Caco-2 (cell line): ENCODE results near the gene NMNAT2. TPM values are rescaled to one million over a fixed set of nuclear protein-coding genes. Genes with fewer than 3 reads are reported as not detected.

ENCODE experiments used
- BruUV-seq: library from RNA; stranded (reverse); fragments of 400-500 nt; replicated peaks from 2 replicates; lab custom pipeline; 2021; lab: Mats Ljungman, UMichigan
- CTCF ChIA-PET: fragments of 300-600 bp; sonication (Branson Sonifier 250); formaldehyde crosslinking; loops from one replicate; lab custom pipeline; 2022; ENCODE audit warnings: antibody characterized with exemption; lab: Charles Lee
- POLR2A ChIA-PET: fragments of 300-600 bp; sonication (Branson Sonifier 250); formaldehyde crosslinking; loops from one replicate; lab custom pipeline; 2022; ENCODE audit warnings: antibody characterized with exemption; lab: Charles Lee
- DNase-seq, 2 experiments: peaks; one replicate each; pipeline versions ENCODE4 v3.0.0 to v3.0.0-alpha.2; 2020 to 2022
- H3K27me3 ChIP-seq: replicated peaks from 2 replicates; pipeline ENCODE4 v1.6.0; 2011; ENCODE audit warnings: low read length; ENCODE audit not compliant: control insufficient read depth, insufficient read depth
- H3K36me3 ChIP-seq: 2 replicates; pipeline ENCODE4 v1.5.1; 2011; ENCODE audit warnings: low read length; ENCODE audit not compliant: control insufficient read depth, insufficient read depth
- H3K4me1 ChIP-seq: fragments of 250-450 bp; sonication (Bioruptor Pico); 2 replicates; pipeline ENCODE4 v1.5.1; 2020; ENCODE audit warnings: mild to moderate bottlenecking
- H3K4me3 ChIP-seq: 2 replicates; pipeline ENCODE4 v1.5.1; 2011; ENCODE audit warnings: low read depth, mild to moderate bottlenecking, control low read depth, low read length
- H3K9me3 ChIP-seq: fragments of 250-450 bp; sonication (Bioruptor Pico); 2 replicates; pipeline ENCODE4 v1.5.1; 2020; ENCODE audit warnings: mild to moderate bottlenecking, moderate library complexity
- H3K27ac Mint-ChIP-seq: one replicate; pipeline ENCODE4 v1.8.0; 2022; ENCODE audit warnings: mixed read lengths; ENCODE audit not compliant: unreplicated experiment
- H3K27me3 Mint-ChIP-seq: one replicate; pipeline ENCODE4 v1.8.0; 2022; ENCODE audit warnings: mixed read lengths; ENCODE audit not compliant: insufficient read depth, unreplicated experiment
- H3K36me3 Mint-ChIP-seq: one replicate; pipeline ENCODE4 v1.8.0; 2022; ENCODE audit warnings: mild to moderate bottlenecking, mixed read lengths; ENCODE audit not compliant: insufficient read depth, unreplicated experiment
- H3K4me1 Mint-ChIP-seq: one replicate; pipeline ENCODE4 v1.8.0; 2022; ENCODE audit warnings: low read depth, mixed read lengths; ENCODE audit not compliant: unreplicated experiment
- H3K4me3 Mint-ChIP-seq: one replicate; pipeline ENCODE4 v1.8.0; 2022; ENCODE audit warnings: mild to moderate bottlenecking, moderate library complexity, mixed read lengths; ENCODE audit not compliant: unreplicated experiment
- H3K9me3 Mint-ChIP-seq: one replicate; pipeline ENCODE4 v1.8.0; 2022; ENCODE audit warnings: mixed read lengths; ENCODE audit not compliant: unreplicated experiment
- CTCF ChIP-seq, 2 experiments: fragments of 200-600 bp in 1 of 2; IDR thresholded peaks; 1 replicate in 1 of 2; 2 replicates in 1 of 2; pipeline versions ENCODE4 v1.5.1 to v1.8.0; 2011 to 2022; ENCODE audit warnings: antibody characterized with exemption in 1 of 2, control low read depth in 1 of 2, inconsistent platforms in 1 of 2, low read depth in 1 of 2, low read length in 1 of 2, mild to moderate bottlenecking in 1 of 2, moderate library complexity in 1 of 2; ENCODE audit not compliant: insufficient read depth in 1 of 2, severe bottlenecking in 1 of 2, unreplicated experiment in 1 of 2
- intact Hi-C: fragments of 100-400 bp; cut with micrococcal nuclease; formaldehyde crosslinking; loops from one replicate; pipeline ENCODE4 v1.10.0; 2022; ENCODE audit not compliant: unreplicated experiment
- total RNA-seq: library from RNA; stranded (reverse); gene quantifications from 2 replicates; pipeline ENCODE4 v1.2.3, GENCODE V29; 2022

Gene NMNAT2
- total RNA-seq, 1 experiment from 2014 or later, result 16.4 TPM

DNA sequence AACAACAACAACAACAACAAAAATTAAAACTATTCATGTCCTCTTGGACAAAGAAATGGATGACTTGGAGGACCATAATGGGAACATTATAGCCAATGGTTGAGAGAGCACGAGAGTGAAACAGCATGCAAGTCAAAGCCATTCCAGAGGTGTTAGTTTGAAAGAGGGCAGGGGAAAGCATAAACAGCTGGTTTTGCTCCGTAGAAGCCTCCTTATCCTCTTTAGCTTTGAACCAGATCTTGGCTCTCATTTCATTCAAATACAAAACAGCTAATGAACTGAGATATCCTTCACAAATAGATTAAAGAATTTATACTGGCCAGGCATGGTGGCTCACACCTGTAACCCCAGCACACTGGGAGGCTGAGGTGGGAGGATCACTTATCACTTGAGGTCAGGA, 45.4 kb upstream of the NMNAT2 start:
- intact Hi-C loops, result no loop called here

GRCh38 chr1:183461350-183461749, 43.2 kb upstream of the NMNAT2 start:
- Mint-ChIP-seq H3K27ac (peak overlapping the region; percentile 86), H3K9me3 (peaks cover 10% of the 10 kb centered on the region), H3K27me3 (no peaks in the 10 kb centered on the region), H3K4me1 (peaks cover 21% of the 10 kb centered on the region), H3K36me3 (peaks cover 7% of the 10 kb centered on the region), H3K4me3 (peak overlapping the region; percentile 32)
- no peaks in the 10 kb centered on the region for H3K27me3 ChIP-seq
- no peak overlapping the region for H3K4me3 ChIP-seq
- intact Hi-C loops, result no loop called here
- H3K36me3 ChIP-seq, result no peaks in the 10 kb centered on the region
- no TSS peak for BruUV-seq
- peaks cover 14% of the 10 kb centered on the region for H3K9me3 ChIP-seq
- DNase-seq, result peak; percentile 66 to 84
- ChIA-PET POLR2A (no interaction called here), CTCF (no interaction called here)
- TF ChIP-seq CTCF (IDR thresholded peaks at IDR 0.05; ENCODE audit: insufficient read depth in 1 of 2, low read depth in 1 of 2, low read length in 1 of 2, severe bottlenecking in 1 of 2, unreplicated experiment in 1 of 2), result no peak
- H3K4me1 ChIP-seq, result peaks cover 26% of the 10 kb centered on the region

More for the DNA sequence above, 45.4 kb upstream of the NMNAT2 start:
- Mint-ChIP-seq H3K27ac (no peak overlapping the region), H3K4me3 (no peak overlapping the region), H3K9me3 (peaks cover 10% of the 10 kb centered on the region), H3K36me3 (peaks cover 7% of the 10 kb centered on the region), H3K27me3 (no peaks in the 10 kb centered on the region), H3K4me1 (peaks cover 29% of the 10 kb centered on the region)
- Histone ChIP-seq H3K4me1 (peaks cover 39% of the 10 kb centered on the region), H3K9me3 (peaks cover 14% of the 10 kb centered on the region; the same call in 1 of the 2 replicates), H3K36me3 (no peaks in the 10 kb centered on the region), H3K4me3 (no peak overlapping the region), H3K27me3 (no peaks in the 10 kb centered on the region)
- no TSS peak for BruUV-seq
- DNase-seq, result no peak
- TF ChIP-seq CTCF (IDR thresholded peaks at IDR 0.05; ENCODE audit: insufficient read depth in 1 of 2, low read depth in 1 of 2, low read length in 1 of 2, severe bottlenecking in 1 of 2, unreplicated experiment in 1 of 2), result no peak
- POLR2A ChIA-PET, result no interaction called here
- CTCF ChIA-PET, result no interaction called here

GRCh38 chr1:183460596-183460995, 42.4 kb upstream of the NMNAT2 start:
- H3K9me3 Mint-ChIP-seq, result peaks cover 10% of the 10 kb centered on the region
- no peaks in the 10 kb centered on the region for H3K27me3 Mint-ChIP-seq
- H3K4me1 Mint-ChIP-seq, result peaks cover 19% of the 10 kb centered on the region
- Histone ChIP-seq H3K4me3 (no peak overlapping the region), H3K36me3 (no peaks in the 10 kb centered on the region), H3K4me1 (peaks cover 26% of the 10 kb centered on the region), H3K9me3 (peaks cover 14% of the 10 kb centered on the region), H3K27me3 (no peaks in the 10 kb centered on the region)
- ChIA-PET POLR2A (no interaction called here), CTCF (interaction anchor here (0.7 kb wide), 1 partner anchor 178 kb away, joined by 3 read pairs; no protein-coding TSS in a partner anchor)
- peaks cover 7% of the 10 kb centered on the region for H3K36me3 Mint-ChIP-seq
- TF ChIP-seq CTCF (IDR thresholded peaks at IDR 0.05; ENCODE audit: insufficient read depth in 1 of 2, low read depth in 1 of 2, low read length in 1 of 2, severe bottlenecking in 1 of 2, unreplicated experiment in 1 of 2), result no peak
- BruUV-seq, result no TSS peak
- H3K27ac Mint-ChIP-seq, result peak overlapping the region; percentile 35
- intact Hi-C loops, result no loop called here
- DNase-seq, result no peak
- no peak overlapping the region for H3K4me3 Mint-ChIP-seq
